Measurements from ENCODE around the gene HDAC4.
A peak's percentile ranks its signal among the peaks of the same experiment; 100 is the strongest.

HDAC4 gene

GRCh38 chr2:239267288-239267951 lies 133.4 kb downstream of the HDAC4 start:
- peak; percentile 64 to 77 for DNase-seq (ENCODE audit: low read depth in 2 of 2)

GRCh38 chr2:239266779-239267287 lies 134.0 kb downstream of the HDAC4 start:
- DNase-seq (ENCODE audit: low read depth in 2 of 2) = no peak

GRCh38 chr2:239266434-239266766 lies 134.4 kb downstream of the HDAC4 start:
- DNase-seq (ENCODE audit: low read depth in 2 of 2) = no peak

GRCh38 chr2:239265681-239266433 lies 135.0 kb downstream of the HDAC4 start:
- DNase-seq (ENCODE audit: low read depth in 2 of 2) = no peak

- peak in 1 of 2 donors; percentile 37 for DNase-seq (ENCODE audit: low read depth in 2 of 2)
These were observed 135.8 kb downstream of the HDAC4 start for GRCh38 chr2:239264838-239265651.

GRCh38 chr2:239264492-239264837 lies 136.4 kb downstream of the HDAC4 start:
- no peak for DNase-seq (ENCODE audit: low read depth in 2 of 2)

GRCh38 chr2:239263669-239264491 lies 136.9 kb downstream of the HDAC4 start:
- DNase-seq (ENCODE audit: low read depth in 2 of 2) = no peak

GRCh38 chr2:239263231-239263630 lies 137.6 kb downstream of the HDAC4 start:
- DNase-seq (ENCODE audit: low read depth in 2 of 2) = no peak

- DNase-seq (ENCODE audit: low read depth in 2 of 2) = no peak
These were observed 138.2 kb downstream of the HDAC4 start for GRCh38 chr2:239262484-239263230.

- no peak for DNase-seq (ENCODE audit: low read depth in 2 of 2)
These were observed 138.9 kb downstream of the HDAC4 start for GRCh38 chr2:239261796-239262483.

GRCh38 chr2:239261356-239261755 lies 139.5 kb downstream of the HDAC4 start:
- DNase-seq (ENCODE audit: low read depth in 2 of 2) = no peak

- no peak for DNase-seq (ENCODE audit: low read depth in 2 of 2)
These were observed 140.1 kb downstream of the HDAC4 start for GRCh38 chr2:239260546-239261327.

- no peak for DNase-seq (ENCODE audit: low read depth in 2 of 2)
These were observed 141.1 kb downstream of the HDAC4 start for GRCh38 chr2:239259603-239260298.

- no peak for DNase-seq (ENCODE audit: low read depth in 2 of 2)
These were observed 141.6 kb downstream of the HDAC4 start for GRCh38 chr2:239259173-239259572.

GRCh38 chr2:239258248-239258647 lies 142.6 kb downstream of the HDAC4 start:
- DNase-seq (ENCODE audit: low read depth in 2 of 2) = no peak

GRCh38 chr2:239257511-239257937 lies 143.3 kb downstream of the HDAC4 start:
- DNase-seq (ENCODE audit: low read depth in 2 of 2) = no peak

- no peak for DNase-seq (ENCODE audit: low read depth in 2 of 2)
These were observed 144.5 kb downstream of the HDAC4 start for GRCh38 chr2:239256350-239256743.

- DNase-seq (ENCODE audit: low read depth in 2 of 2) = no peak
These were observed 145.0 kb downstream of the HDAC4 start for GRCh38 chr2:239255628-239256349.
